ENCODE data around the gene NOXA1.

- TF ChIP-seq YY1 (IDR thresholded peaks at IDR 0.05; ENCODE audit: insufficient read depth, insufficient read length) (no peak), ZNF274 (IDR thresholded peaks at IDR 0.05; ENCODE audit: low read depth, low read length) (no peak), SUZ12 (IDR thresholded peaks at IDR 0.05; ENCODE audit: extremely low read depth, insufficient read depth, insufficient read length) (no peak)
These were observed 36.6 kb downstream of the NOXA1 start for GRCh38 chr9:137459601-137460362.

Data from NT2/D1 (cell line).